ENCODE data around the gene CARNS1. TPM values are rescaled to one million over a fixed set of nuclear protein-coding genes. Genes with fewer than 3 reads are reported as not detected.

CARNS1 gene
- total RNA-seq, 4 donors from 2014 or later = 0.09 to 0.76 (median 0.25) TPM

DNA sequence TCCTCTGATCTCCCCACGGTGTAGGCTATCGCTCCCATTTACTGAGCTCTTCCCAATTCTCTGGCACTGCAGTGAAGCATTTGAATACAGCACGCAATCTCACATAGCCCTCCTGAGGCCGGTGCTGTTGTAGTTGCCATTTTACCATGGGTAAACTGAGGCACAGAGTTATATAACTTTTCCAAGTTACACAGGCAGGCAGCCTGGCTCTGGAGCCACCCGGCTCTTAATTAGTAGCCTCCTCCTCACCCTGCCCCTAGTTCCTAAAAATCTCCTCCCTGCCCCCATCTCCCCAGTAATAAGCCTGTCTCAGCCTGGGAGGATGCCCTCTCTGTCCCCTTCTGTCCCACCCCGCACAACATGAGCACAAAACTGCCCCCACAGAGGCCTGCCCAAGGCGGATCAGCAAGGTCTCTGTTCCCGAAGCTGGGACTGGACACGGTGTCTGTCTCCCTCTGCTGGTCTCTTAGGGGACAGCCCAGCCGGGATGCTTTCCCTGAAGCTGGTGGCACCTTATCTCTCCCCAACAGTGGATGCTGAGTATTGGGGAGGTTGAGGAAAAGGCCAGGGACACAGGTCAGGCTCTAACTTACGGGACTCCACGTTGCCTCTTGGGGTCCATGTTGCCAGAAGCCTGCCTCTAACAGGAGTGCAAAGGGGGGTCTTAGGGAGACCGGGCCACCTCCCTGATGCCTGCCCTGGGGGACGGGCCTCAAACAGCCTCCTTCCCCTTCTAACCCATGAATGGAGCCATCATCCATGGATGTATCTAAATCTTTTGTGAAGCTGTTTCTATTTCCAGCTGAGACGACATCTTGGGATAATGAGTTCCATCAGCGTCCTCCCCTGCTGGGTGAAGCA is 33.0 kb upstream of the CARNS1 start:
- peak; percentile 92 to 98 (median 97) for TF ChIP-seq CTCF (IDR thresholded peaks at IDR 0.05)
- no peak for TF ChIP-seq POLR2A (IDR thresholded peaks at IDR 0.05)
- intact Hi-C loops (cut with DNase I) = loop anchor here (5.0 kb wide), 1 partner anchor 35 kb away; no protein-coding TSS in a partner anchor
- H3K4me1 ChIP-seq = peaks cover 17 to 65% (median 19%) of the 10 kb centered on the region in 3 donors

GRCh38 chr11:67384851-67385366 is 30.6 kb upstream of the CARNS1 start:
- Histone ChIP-seq H3K27me3 (no peaks in the 10 kb centered on the region), H3K4me1 (peaks cover 4 to 53% (median 6%) of the 10 kb centered on the region in 3 donors), H3K9me3 (no peaks in the 10 kb centered on the region), H3K36me3 (no peaks in the 10 kb centered on the region), H3K4me3 (no peak overlapping the region), H3K27ac (peak overlapping the region in 2 of 4 donors; percentile 29)
- no peak for TF ChIP-seq CTCF (IDR thresholded peaks at IDR 0.05)
- intact Hi-C loops (cut with DNase I) = loop anchor here (5.0 kb wide), 1 partner anchor 38 kb away; no protein-coding TSS in a partner anchor
- 55 to 60% methylated on average over 2 to 3 of the region's 3 CpGs for WGBS, 2 donors
- no peak for DNase-seq

More for the DNA sequence above, 33.0 kb upstream of the CARNS1 start:
- H3K27ac ChIP-seq = peak overlapping the region in 2 of 4 donors; percentile 6 to 9
- DNase-seq = no peak
- no peaks in the 10 kb centered on the region for H3K36me3 ChIP-seq
- WGBS, 2 donors = 42 to 51% methylated on average over 13 to 15 of the region's 16 CpGs
- H3K4me3 ChIP-seq = no peak overlapping the region
- H3K27me3 ChIP-seq = no peaks in the 10 kb centered on the region
- H3K9me3 ChIP-seq = no peaks in the 10 kb centered on the region

DNA sequence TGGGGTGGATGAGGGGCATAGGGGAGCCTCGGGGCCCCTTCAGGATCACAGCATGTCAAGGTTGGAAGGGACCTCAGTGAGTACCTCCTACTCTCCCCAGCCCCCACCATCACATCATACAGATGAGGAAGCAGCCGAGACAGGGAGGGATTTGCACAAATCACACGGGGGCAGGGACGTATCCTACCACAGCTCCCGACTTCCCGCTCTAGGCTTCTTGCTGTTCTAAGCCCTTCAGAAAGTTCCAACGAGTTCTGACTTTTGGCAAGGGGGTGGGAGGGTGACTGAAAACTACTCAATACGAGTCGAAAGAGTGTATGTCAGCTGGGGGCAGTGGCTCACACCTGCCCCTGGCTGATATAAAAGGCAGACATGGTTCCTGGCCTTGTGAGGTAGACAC is 28.4 kb upstream of the CARNS1 start:
- intact Hi-C loops (cut with DNase I) = no loop called here
- WGBS, 2 donors = 38 to 43% methylated on average over 8 of the region's 9 CpGs
- Histone ChIP-seq H3K4me3 (no peak overlapping the region), H3K27me3 (no peaks in the 10 kb centered on the region), H3K36me3 (no peaks in the 10 kb centered on the region), H3K27ac (no peak overlapping the region), H3K4me1 (peaks cover 5 to 51% (median 16%) of the 10 kb centered on the region in 3 donors), H3K9me3 (no peaks in the 10 kb centered on the region)
- no peak for DNase-seq
- TF ChIP-seq POLR2A (IDR thresholded peaks at IDR 0.05) = no peak
- TF ChIP-seq CTCF (IDR thresholded peaks at IDR 0.05) = no peak

GRCh38 chr11:67387518-67387917 is 28.0 kb upstream of the CARNS1 start:
- 67 to 74% methylated on average over 3 to 6 of the region's 6 CpGs for WGBS, 2 donors
- H3K9me3 ChIP-seq = no peaks in the 10 kb centered on the region
- H3K4me1 ChIP-seq = peaks cover 5 to 51% (median 15%) of the 10 kb centered on the region in 3 donors
- intact Hi-C loops (cut with DNase I) = no loop called here
- no peak for DNase-seq
- TF ChIP-seq POLR2A (IDR thresholded peaks at IDR 0.05) (no peak), CTCF (IDR thresholded peaks at IDR 0.05) (no peak)
- H3K36me3 ChIP-seq = no peaks in the 10 kb centered on the region
- no peaks in the 10 kb centered on the region for H3K27me3 ChIP-seq
- H3K4me3 ChIP-seq = no peak overlapping the region
- H3K27ac ChIP-seq = no peak overlapping the region

GRCh38 chr11:67389477-67389876 is 26.0 kb upstream of the CARNS1 start:
- DNase-seq = no peak
- Histone ChIP-seq H3K9me3 (no peaks in the 10 kb centered on the region), H3K27me3 (no peaks in the 10 kb centered on the region), H3K4me1 (peaks cover 18 to 53% (median 18%) of the 10 kb centered on the region in 3 donors), H3K4me3 (no peak overlapping the region), H3K27ac (no peak overlapping the region), H3K36me3 (peaks cover 0 to 12% (median 0%) of the 10 kb centered on the region in 3 donors)
- TF ChIP-seq CTCF (IDR thresholded peaks at IDR 0.05) (peak in 5 of 6 experiments; percentile 24 to 50 (median 36)), POLR2A (IDR thresholded peaks at IDR 0.05) (no peak)
- intact Hi-C loops (cut with DNase I) = no loop called here
- 66 to 72% methylated on average over 6 of the region's 6 CpGs for WGBS, 2 donors

All from esophagus squamous epithelium (tissue), 5 donors.